Endothelial cell of umbilical vein (primary cell): Measurements from ENCODE around the gene MAP7D3. TPM values are rescaled to one million over a fixed set of nuclear protein-coding genes. Genes with fewer than 3 reads are reported as not detected.

Experiments
- BruUV-seq: library from RNA; stranded (reverse); fragments of 400-500 nt; replicated peaks from 2 replicates; lab custom pipeline; 2021; lab: Mats Ljungman, UMichigan
- CTCF ChIA-PET: fragments of 300-600, 350-600 bp; sonication (Branson Sonifier 250); formaldehyde crosslinking; loops from one replicate; lab custom pipeline; 2021; ENCODE audit warnings: antibody characterized with exemption, inconsistent platforms; lab: Charles Lee
- POLR2A ChIA-PET: fragments of 300-600, 350-600 bp; sonication (Branson Sonifier 250); formaldehyde crosslinking; loops from one replicate; lab custom pipeline; 2021; ENCODE audit warnings: antibody characterized with exemption, inconsistent platforms; lab: Charles Lee
- DNase-seq: peaks from one replicate; pipeline ENCODE4 v3.0.0-alpha.2; 2011; ENCODE audit warnings: low read depth, low spot score
- FAIRE-seq: peaks from 2 replicates; lab custom pipeline; 2011; peaks lifted over from hg19 to GRCh38; lab: Jason Lieb, UNC
- H2AFZ ChIP-seq: 2 replicates; pipeline ENCODE4 v1.6.0; 2012; ENCODE audit warnings: low read depth, low read length, control low read depth, inconsistent platforms
- H3K27ac ChIP-seq: 2 replicates; pipeline ENCODE4 v1.5.1; 2011; ENCODE audit warnings: low read depth, mild to moderate bottlenecking, control low read depth, low read length, moderate library complexity; ENCODE audit not compliant: insufficient read depth
- H3K27me3 ChIP-seq, 2 experiments: 2 replicates each; pipeline versions ENCODE4 v1.6.0 to v1.6.1; 2011; ENCODE audit warnings: low read length in 2 of 2, mixed read lengths in 1 of 2; ENCODE audit not compliant: control insufficient read depth in 2 of 2, insufficient read depth in 2 of 2
- H3K36me3 ChIP-seq, 2 experiments: 2 replicates in 1 of 2; 3 replicates in 1 of 2; pipeline ENCODE4 v1.5.1; 2011; ENCODE audit warnings: low read length in 2 of 2, mild to moderate bottlenecking in 1 of 2, moderate library complexity in 1 of 2; ENCODE audit not compliant: control insufficient read depth in 2 of 2, insufficient read depth in 2 of 2; ENCODE audit errors: extremely low read depth in 1 of 2
- H3K4me1 ChIP-seq: 3 replicates; pipeline ENCODE4 v1.5.1; 2011; ENCODE audit warnings: mild to moderate bottlenecking, low read length; ENCODE audit not compliant: control insufficient read depth, insufficient read depth; ENCODE audit errors: extremely low read depth
- H3K4me2 ChIP-seq: 2 replicates; pipeline ENCODE4 v1.6.1; 2011; ENCODE audit warnings: low read length, control low read depth, mixed read lengths; ENCODE audit not compliant: insufficient read depth
- H3K4me3 ChIP-seq, 3 experiments: fragments of 200-600 bp in 1 of 3; sonication (generic), shearing (Covaris generic) in 1 of 3; replicated peaks in 1 of 3; 2 replicates each; pipeline ENCODE4 v1.5.1; 2011 to 2016; ENCODE audit warnings: control low read depth in 3 of 3, low read length in 3 of 3, mild to moderate bottlenecking in 2 of 3, inconsistent platforms in 1 of 3, low read depth in 1 of 3, moderate library complexity in 1 of 3; ENCODE audit not compliant: insufficient read depth in 1 of 3
- H3K79me2 ChIP-seq: 2 replicates; pipeline ENCODE4 v1.6.0; 2012; ENCODE audit warnings: low read length, inconsistent platforms; ENCODE audit not compliant: control insufficient read depth, insufficient read depth
- H3K9ac ChIP-seq: replicated peaks from 2 replicates; pipeline ENCODE3; 2011; ENCODE audit warnings: low read length, control low read depth; ENCODE audit not compliant: insufficient read depth; ENCODE audit errors: extremely low read depth
- H3K9me1 ChIP-seq: replicated peaks from 3 replicates; pipeline ENCODE4 v1.6.0; 2011; ENCODE audit warnings: mild to moderate bottlenecking, low read length; ENCODE audit not compliant: control insufficient read depth, insufficient read depth; ENCODE audit errors: extremely low read depth
- H3K9me3 ChIP-seq: replicated peaks from 2 replicates; pipeline ENCODE4 v1.5.1; 2012; ENCODE audit warnings: low read length, inconsistent platforms; ENCODE audit not compliant: control insufficient read depth, insufficient read depth
- H4K20me1 ChIP-seq: replicated peaks from 2 replicates; pipeline ENCODE3; 2011; ENCODE audit warnings: mild to moderate bottlenecking, low read length; ENCODE audit not compliant: control insufficient read depth, insufficient read depth; ENCODE audit errors: extremely low read depth
- CTCF ChIP-seq, 2 donors: IDR thresholded peaks; 1 replicate in 1 of 2; 2 replicates in 1 of 2; pipeline ENCODE4 v1.5.1; 2011; ENCODE audit warnings: low read length in 2 of 2, mild to moderate bottlenecking in 2 of 2, moderate library complexity in 2 of 2, control low read depth in 1 of 2, inconsistent platforms in 1 of 2, low read depth in 1 of 2; ENCODE audit not compliant: insufficient read depth in 1 of 2; ENCODE audit errors: extremely low read depth in 1 of 2
- EZH2 ChIP-seq: IDR thresholded peaks from 2 replicates; pipeline ENCODE4 v1.6.1; 2012; ENCODE audit warnings: borderline replicate concordance, low read depth, mild to moderate bottlenecking, moderate library complexity, low read length, inconsistent platforms; ENCODE audit not compliant: severe bottlenecking
- FOS ChIP-seq: IDR thresholded peaks from 2 replicates; pipeline ENCODE4 v1.6.1; 2011; ENCODE audit warnings: mild to moderate bottlenecking, low read length, moderate library complexity, borderline replicate concordance; ENCODE audit not compliant: insufficient read depth
- GATA2 ChIP-seq: IDR thresholded peaks from 2 replicates; pipeline ENCODE4 v1.7.0; 2011; ENCODE audit warnings: low read depth, mild to moderate bottlenecking, moderate library complexity, mixed read lengths, low read length; ENCODE audit not compliant: insufficient read length, insufficient read depth
- JUN ChIP-seq: IDR thresholded peaks from 2 replicates; pipeline ENCODE4 v1.6.1; 2011; ENCODE audit warnings: borderline replicate concordance, low read depth; ENCODE audit not compliant: insufficient read length, insufficient read depth
- MAX ChIP-seq: IDR thresholded peaks from 2 replicates; pipeline ENCODE4 v1.6.1; 2011; ENCODE audit not compliant: insufficient read depth, insufficient read length
- MYC ChIP-seq: IDR thresholded peaks from one replicate; pipeline ENCODE4 v1.6.1; 2011; ENCODE audit warnings: mild to moderate bottlenecking, low read depth, low read length
- POLR2A ChIP-seq: IDR thresholded peaks from 2 replicates; pipeline ENCODE4 v1.6.1; 2012; ENCODE audit warnings: low read depth, mild to moderate bottlenecking, control low read depth, low read length
- POLR2AphosphoS5 ChIP-seq: IDR thresholded peaks from 2 replicates; pipeline ENCODE4 v1.6.1; 2012; ENCODE audit warnings: low read depth, mild to moderate bottlenecking, control low read depth, low read length, moderate library complexity; ENCODE audit not compliant: insufficient read depth
- dilution Hi-C: fragments of 300-500 bp; cut with MboI; formaldehyde crosslinking; loops from one replicate; pipeline ENCODE4 v1.15.0; 2019; ENCODE audit warnings: low sequenced_read_pairs; ENCODE audit not compliant: extremely low pct_ligation_motif_present
- intact Hi-C: fragments of 100-400 bp; cut with micrococcal nuclease; formaldehyde crosslinking; loops from one replicate; pipeline ENCODE4 v1.10.0; 2022
- polyA plus RNA-seq, 4 experiments: library from polyadenylated mRNA; depleted of rRNA in 3 of 4; stranded (reverse) in 3 of 4; unstranded in 1 of 4; fragments of >200 nt; gene quantifications; 2 replicates each; pipeline versions ENCODE4 v1.2.1 to v1.2.3, GENCODE V29; 2011 to 2012; ENCODE audit warnings: missing spikeins in 1 of 4
- total RNA-seq: library from RNA; stranded (reverse); gene quantifications from 2 replicates; pipeline ENCODE4 v1.2.3, GENCODE V29; 2021

MAP7D3 gene
- total and polyA plus RNA-seq, 2 donors (not counting 3 experiments of a cell fraction or from before 2014, with no cell fraction given), result 6.5 to 22.8 TPM

GRCh38 chrX:136183172-136183571 is 68.0 kb downstream of the MAP7D3 start:
- Histone ChIP-seq H3K27me3 (no peaks in the 10 kb centered on the region), H3K4me1 (peaks cover 17% of the 10 kb centered on the region), H3K4me2 (no peak overlapping the region), H3K27ac (no peak overlapping the region), H3K36me3 (no peaks in the 10 kb centered on the region), H3K79me2 (no peaks in the 10 kb centered on the region), H3K9me3 (no peaks in the 10 kb centered on the region), H4K20me1 (no peaks in the 10 kb centered on the region), H3K9ac (no peak overlapping the region), H3K9me1 (no peaks in the 10 kb centered on the region), H2AFZ (no peak overlapping the region), H3K4me3 (no peak overlapping the region)
- FAIRE-seq (no peak), DNase-seq (no peak)
- intact Hi-C loops (no loop called here), dilution Hi-C loops (no loop called here)
- TF ChIP-seq POLR2AphosphoS5 (no peak), MAX (no peak), EZH2 (no peak), GATA2 (no peak), MYC (no peak), CTCF (IDR thresholded peaks at IDR 0.05; ENCODE audit: extremely low read depth in 1 of 2, insufficient read depth in 1 of 2, low read depth in 1 of 2, low read length in 2 of 2) (no peak), FOS (no peak), JUN (no peak), POLR2A (no peak)
- ChIA-PET CTCF (interaction anchor here (1.7 kb wide), 1 partner anchor 155 kb away, joined by 5 read pairs; no protein-coding TSS in a partner anchor), POLR2A (no interaction called here)
- no TSS peak for BruUV-seq
